Chondrocyte (in vitro differentiated cells): ENCODE measurements around the gene DRAM1. TPM values are rescaled to one million over a fixed set of nuclear protein-coding genes. Genes with fewer than 3 reads are reported as not detected.

Experiments
- DNase-seq: peaks from one replicate; pipeline ENCODE4 v3.0.0; 2021; ENCODE audit warnings: mixed read lengths, low spot score
- H3K27ac Mint-ChIP-seq: one replicate; pipeline ENCODE4 v1.8.0; 2021; ENCODE audit warnings: mild to moderate bottlenecking, moderate library complexity, mixed read lengths; ENCODE audit not compliant: unreplicated experiment
- H3K27me3 Mint-ChIP-seq: 2 replicates; pipeline ENCODE4 v1.8.0; 2021; ENCODE audit warnings: low read depth, mixed read lengths
- H3K36me3 Mint-ChIP-seq: 2 replicates; pipeline ENCODE4 v1.8.0; 2021; ENCODE audit warnings: low read depth, mixed read lengths
- H3K4me1 Mint-ChIP-seq: 2 replicates; pipeline ENCODE4 v1.8.0; 2021; ENCODE audit warnings: low read depth, mild to moderate bottlenecking, mixed read lengths
- H3K4me3 Mint-ChIP-seq: one replicate; pipeline ENCODE4 v1.8.0; 2021; ENCODE audit warnings: mild to moderate bottlenecking, moderate library complexity, mixed read lengths; ENCODE audit not compliant: unreplicated experiment
- H3K9me3 Mint-ChIP-seq: 2 replicates; pipeline ENCODE4 v1.8.0; 2021; ENCODE audit warnings: low read depth, mixed read lengths
- CTCF ChIP-seq: fragments of 200-600 bp; sonication (generic); IDR thresholded peaks from 2 replicates; pipeline ENCODE4 v1.5.0; 2021; ENCODE audit warnings: antibody characterized with exemption, mild to moderate bottlenecking, moderate library complexity
- long read RNA-seq: library from polyadenylated mRNA; stranded (forward); transcript quantifications from one replicate; pipeline ENCODE4 v2.0.0, GENCODE V29; 2021
- total RNA-seq: library from RNA; stranded (reverse); gene quantifications from 3 replicates; pipeline ENCODE4 v1.2.1, GENCODE V29; 2021

The DRAM1 gene
- total RNA-seq: 7.0 to 11.6 TPM (median 9.3 TPM) in 3 replicates
- long read RNA-seq, transcript DRAM1-201 (7 exons, 3,519 nt): major isoform, 21 of 28 reads
- long read RNA-seq, partial matches to known transcripts: 0 of 28 reads
- long read RNA-seq, other reads (novel, unspliced or antisense): 6 of 28 reads

GRCh38 chr12:101876861-101877805, at the start of gene DRAM1:
Gene DRAM1 (plus strand): TSS chr12:101877580. CDS start chr12:101877790, 210 bp downstream.
- Mint-ChIP-seq H3K27ac (peak within 1 kb of the TSS; percentile 95), H3K4me3 (peak within 1 kb of the TSS; percentile 93), H3K9me3 (no peaks in the 10 kb centered on the region), H3K27me3 (no peaks in the 10 kb centered on the region), H3K36me3 (peaks cover 1% of the 10 kb centered on the region), H3K4me1 (peaks cover 19% of the 10 kb centered on the region)
- TF ChIP-seq CTCF: peak; percentile 51
- peak; percentile 93 for DNase-seq

GRCh38 chr12:101828463-101829196, 48.8 kb upstream of the DRAM1 start:
- Mint-ChIP-seq H3K4me3 (no peak overlapping the region), H3K4me1 (peaks cover 28% of the 10 kb centered on the region), H3K27me3 (no peaks in the 10 kb centered on the region), H3K27ac (peak overlapping the region; percentile 45), H3K36me3 (no peaks in the 10 kb centered on the region), H3K9me3 (no peaks in the 10 kb centered on the region)
- no peak for DNase-seq
- TF ChIP-seq CTCF: no peak

GRCh38 chr12:101829639-101830366, 47.6 kb upstream of the DRAM1 start:
- no peaks in the 10 kb centered on the region for H3K36me3 Mint-ChIP-seq
- peak overlapping the region; percentile 87 for H3K27ac Mint-ChIP-seq
- H3K27me3 Mint-ChIP-seq: no peaks in the 10 kb centered on the region
- no peak for DNase-seq
- H3K4me1 Mint-ChIP-seq: peaks cover 23% of the 10 kb centered on the region
- TF ChIP-seq CTCF: no peak
- H3K9me3 Mint-ChIP-seq: no peaks in the 10 kb centered on the region
- peak overlapping the region; percentile 93 for H3K4me3 Mint-ChIP-seq

- peak; percentile 91 for DNase-seq
- Mint-ChIP-seq H3K9me3 (no peaks in the 10 kb centered on the region), H3K4me3 (peak within 1 kb of the TSS; percentile 93), H3K4me1 (peaks cover 20% of the 10 kb centered on the region), H3K36me3 (no peaks in the 10 kb centered on the region), H3K27me3 (no peaks in the 10 kb centered on the region), H3K27ac (peak within 1 kb of the TSS; percentile 87)
- TF ChIP-seq CTCF: peak; percentile 81
Observed at GRCh38 chr12:101830367-101831325, 46.7 kb upstream of the DRAM1 start, which contains the start of gene GNPTAB. Gene GNPTAB (minus strand): TSS chr12:101830959. CDS start chr12:101830675, 284 bp downstream.
